AML-193 (cell line): ENCODE data around the gene GALNT17.
A peak's percentile ranks its signal among the peaks of the same experiment; 100 is the strongest.
"Not testable (repeated sequence)": the region's sequence is repeated elsewhere in the genome, so short reads cannot be mapped to it uniquely, and the experiment has no call there.

Experiments used
- DNase-seq, 2 experiments: peaks; one replicate each; lab custom pipeline; 2025; lab: John Stamatoyannopoulos, UW

The GALNT17 gene

DNA sequence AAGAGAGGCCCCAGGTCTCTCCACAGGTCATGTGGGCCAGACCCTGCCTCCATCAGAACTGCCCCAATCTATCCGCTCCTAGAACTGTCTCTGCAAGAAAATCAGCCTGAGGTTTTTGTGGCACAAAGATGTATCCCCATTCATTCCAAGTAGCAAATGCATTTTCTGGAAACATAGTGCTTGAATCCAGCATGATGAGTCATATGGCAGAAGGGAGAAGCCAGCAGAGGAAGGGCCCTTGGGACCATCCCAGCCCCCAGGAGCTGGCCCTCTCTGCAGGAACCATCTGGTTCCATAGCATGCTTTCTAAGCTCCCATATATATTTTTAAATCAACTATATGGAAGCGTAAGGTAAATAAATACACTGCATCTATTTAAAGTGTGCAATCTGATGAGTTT, 563.2 kb downstream of the GALNT17 start:
- no peak for DNase-seq

DNA sequence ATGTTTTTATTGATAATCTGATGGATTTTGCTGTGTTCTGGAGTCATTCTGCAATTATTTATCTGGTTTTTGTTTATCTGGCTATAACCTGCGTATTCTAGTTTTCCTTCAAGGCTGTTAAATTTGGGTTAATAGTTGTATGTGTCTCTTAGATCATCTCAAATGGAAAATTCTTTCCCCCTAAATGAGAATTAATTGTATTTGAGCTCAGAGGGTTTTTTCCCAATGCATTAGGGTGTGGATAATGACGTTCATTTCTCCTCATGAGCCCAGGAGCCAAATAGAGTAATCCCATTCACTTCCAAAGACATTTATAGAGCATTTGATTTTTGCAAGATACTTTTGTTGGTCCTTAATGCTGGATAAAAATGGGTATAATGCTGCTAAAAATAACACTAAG, 564.6 kb downstream of the GALNT17 start:
- DNase-seq, result no peak

DNA sequence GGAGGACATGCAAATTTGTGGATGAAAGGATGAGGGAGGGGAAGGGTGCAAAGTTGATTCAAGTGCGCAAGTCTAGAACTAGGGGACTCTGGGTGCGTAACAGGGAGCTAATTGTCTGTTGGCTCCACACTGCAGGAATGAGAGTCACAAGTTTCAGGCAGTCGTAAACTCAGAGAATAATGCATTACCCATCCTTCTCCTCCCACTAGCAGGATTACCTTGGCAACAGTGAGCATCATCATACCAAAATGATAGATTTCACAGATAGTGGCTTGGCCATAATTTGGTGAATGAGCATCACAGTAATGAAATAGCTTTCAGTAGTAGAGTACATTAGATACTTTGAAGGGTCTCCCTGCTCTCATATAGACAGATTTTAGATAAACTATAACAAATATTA, 565.5 kb downstream of the GALNT17 start:
- no peak for DNase-seq

DNA sequence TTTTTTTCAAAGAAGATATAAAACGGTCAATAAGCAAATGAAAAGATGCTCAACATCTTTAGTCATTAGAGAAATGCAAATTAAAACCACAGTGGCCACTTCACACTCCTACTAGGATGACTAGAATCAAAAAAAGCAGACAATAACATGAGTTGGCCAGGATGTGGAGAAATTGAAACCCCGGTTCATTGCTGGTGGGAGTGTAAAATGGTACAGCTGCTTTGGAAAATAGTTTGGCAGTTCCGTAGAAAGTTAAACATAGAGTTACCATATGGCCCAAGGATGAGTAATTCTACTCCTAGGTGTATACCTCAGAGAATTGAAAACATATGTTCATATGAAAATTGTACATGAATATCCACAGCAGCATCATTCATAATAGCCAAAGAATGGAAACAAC, 573.3 kb downstream of the GALNT17 start:
- no peak for DNase-seq

DNA sequence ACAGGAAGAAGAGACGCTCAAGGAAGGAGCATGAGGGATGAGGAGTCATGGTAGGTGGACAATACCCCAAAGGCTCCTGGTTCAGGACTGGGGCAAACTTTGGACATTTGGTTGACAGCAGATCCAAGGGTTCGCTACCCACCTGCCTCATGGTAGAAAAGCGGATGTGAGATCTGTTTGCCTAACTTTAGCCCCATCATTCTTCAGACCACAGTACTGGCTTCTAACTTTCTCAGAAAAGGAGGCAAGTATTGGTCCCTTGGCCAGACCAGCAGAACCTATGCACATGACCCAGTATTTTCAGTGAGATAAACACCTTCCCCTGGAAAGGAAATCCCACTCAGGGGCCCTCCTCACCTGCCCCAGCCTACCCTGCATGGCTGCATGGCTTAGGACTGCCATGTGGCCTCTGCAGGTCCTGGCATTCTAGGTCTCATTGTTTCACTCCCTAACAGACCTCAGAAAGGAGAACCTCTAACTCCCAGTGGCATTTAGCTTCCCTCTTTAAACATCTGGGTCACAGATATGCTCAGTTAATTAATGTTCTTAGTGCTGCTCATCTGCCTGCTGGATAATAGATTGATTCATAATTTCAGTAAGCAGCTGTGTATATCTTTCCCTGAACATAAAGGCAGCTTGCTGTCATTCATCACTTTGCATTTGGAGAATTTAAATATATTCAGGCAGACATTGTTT, 574.1 kb downstream of the GALNT17 start:
- no peak for DNase-seq

GRCh38 chr7:71706597-71706975, 574.6 kb downstream of the GALNT17 start:
- no peak for DNase-seq

- DNase-seq, result no peak
Observed at GRCh38 chr7:71707041-71707440, 575.1 kb downstream of the GALNT17 start.

DNA sequence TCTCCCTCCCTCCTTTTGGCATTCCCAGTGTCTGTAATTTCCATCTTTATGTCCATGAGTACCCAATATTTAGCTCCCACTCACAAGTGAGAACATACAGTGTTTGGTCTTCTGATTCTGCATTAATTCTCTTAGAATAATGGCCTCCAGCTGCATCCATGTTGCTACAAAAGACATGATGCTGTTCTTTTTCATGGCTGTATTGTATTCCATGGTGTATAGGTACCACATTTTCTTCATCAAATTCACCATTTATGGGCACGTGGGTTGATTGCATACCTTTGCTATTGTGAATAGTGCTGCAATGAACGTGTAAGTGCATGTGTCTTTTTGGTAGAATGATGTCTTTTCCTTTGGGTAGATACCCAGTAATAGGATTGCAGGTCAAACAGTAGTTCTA, 576.8 kb downstream of the GALNT17 start:
- DNase-seq, result no peak

DNA sequence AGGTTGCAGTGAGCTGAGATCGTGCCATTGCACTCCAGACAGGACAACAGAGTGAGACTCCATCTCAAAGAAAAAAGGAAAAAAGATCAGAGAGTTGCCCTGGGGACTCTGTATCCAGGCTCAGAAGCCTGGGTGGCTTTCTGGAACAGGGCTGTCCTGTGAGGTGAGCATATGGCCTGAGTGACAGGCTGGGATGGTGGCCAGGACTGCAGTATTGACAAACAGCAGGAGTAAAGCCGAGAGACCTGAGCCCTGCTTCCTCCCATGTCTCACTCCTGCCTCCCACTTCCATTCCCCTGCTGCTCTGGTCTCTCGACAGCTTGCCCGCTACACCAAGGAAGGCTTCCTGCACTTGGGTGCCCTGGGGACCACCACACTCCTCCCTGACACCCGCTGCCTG, 578.5 kb downstream of the GALNT17 start:
- DNase-seq, result no peak

DNA sequence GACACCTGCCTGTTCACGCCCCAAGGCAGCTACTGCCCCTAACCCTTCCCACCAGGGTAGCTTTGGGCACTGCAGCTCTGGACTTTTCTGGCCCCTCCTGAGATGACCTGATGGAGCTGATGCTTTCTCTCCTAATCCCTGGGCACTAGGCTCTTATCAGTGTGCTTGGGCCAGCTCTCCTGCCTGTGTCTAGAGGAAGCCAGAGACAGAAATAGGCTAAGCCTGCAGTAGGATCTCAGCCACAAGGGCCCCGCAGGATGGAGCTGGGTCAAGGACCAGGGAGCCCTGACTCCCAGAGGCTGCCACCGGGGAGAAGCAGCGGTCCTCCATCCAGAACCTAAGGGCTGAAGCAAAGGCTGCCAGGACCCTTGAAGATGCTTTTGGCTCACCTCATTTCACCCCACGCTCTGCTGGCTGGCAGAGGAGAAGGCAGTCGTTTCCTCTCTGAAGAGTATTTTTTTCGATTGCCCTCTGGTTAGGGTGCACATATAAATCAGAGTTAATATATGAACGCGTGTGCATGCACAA, 580.8 kb downstream of the GALNT17 start:
- DNase-seq, result no peak

DNA sequence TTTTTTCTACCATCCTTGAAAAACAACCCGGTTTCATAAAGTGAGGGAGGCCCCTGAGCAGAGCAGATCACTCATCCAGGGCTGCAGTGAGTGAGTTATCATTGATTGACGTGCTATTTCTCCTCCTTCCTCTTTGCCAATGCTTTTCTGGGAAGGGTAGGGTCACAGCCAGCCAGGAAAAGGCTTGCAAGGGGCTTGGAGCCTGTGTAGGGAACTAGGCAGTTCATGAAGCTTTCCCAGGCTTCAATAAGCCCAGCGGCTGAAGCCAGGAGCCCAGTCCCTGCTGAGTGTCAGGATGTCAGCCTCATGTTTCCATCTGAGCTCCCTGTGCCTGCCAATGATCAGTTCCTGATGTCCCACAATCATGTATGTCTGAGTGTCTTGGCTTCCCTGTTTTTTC, 584.7 kb downstream of the GALNT17 start:
- DNase-seq, result no peak

DNA sequence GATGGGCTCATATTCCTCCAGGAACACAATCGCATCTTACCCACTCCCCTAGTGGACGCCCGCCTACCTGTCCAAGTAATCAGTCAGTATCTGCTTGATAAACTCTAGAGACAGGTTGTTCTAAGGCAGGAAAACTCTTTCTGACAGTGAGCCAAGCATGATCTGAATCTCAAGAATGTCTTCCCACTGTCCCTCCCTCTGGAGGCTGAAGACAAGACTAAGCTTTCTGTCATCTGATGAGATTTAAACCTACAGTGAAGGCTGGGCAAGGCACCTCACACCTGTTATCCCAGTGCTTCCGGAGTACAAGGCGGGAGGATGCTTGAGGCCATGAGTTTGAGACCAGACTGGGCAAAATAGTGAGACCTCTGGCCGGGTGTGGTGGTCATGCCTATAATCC, 586.6 kb downstream of the GALNT17 start:
- no peak for DNase-seq

GRCh38 chr7:71721742-71722141, 589.8 kb downstream of the GALNT17 start:
- no peak for DNase-seq

DNA sequence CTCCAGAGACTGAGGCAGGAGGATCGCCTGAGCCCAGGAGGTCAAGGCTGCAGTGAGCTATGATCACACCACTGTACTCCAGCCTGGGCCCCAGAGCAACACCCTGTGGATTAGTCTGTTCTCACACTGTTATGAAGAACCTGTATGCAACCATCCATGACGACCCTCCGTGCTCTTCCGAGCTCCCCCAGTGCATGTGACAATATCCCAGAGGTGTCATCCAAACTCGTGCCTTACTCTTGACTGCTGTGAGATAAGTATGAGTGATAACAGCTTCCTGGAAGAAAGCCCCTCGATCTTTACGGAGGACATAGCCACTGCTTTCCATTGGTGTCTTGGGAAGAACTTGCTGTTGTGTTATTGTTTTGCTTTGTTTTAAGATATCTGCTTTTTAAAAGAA, 591.9 kb downstream of the GALNT17 start:
- DNase-seq, result no peak

- no peak for DNase-seq
Observed at GRCh38 chr7:71727347-71727746, 595.4 kb downstream of the GALNT17 start.

DNA sequence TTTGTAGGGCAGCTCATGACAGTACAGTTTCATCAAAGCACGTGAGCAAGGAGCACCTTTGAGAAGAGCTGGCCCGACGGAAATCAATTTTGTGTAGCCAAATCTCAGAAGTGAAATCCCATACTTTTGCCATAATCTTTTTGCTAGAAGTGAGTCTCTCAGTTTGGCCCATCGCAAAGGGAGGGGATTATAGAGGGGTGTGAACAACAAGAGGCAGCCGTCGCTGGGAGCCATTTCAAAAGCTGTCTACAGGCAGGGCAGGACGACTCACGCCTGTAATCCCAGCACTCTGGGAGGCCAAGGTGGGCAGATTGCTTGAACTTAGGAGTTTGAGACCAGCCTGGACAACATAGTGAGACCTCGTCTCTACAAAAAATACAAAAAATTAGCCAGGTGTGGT, 599.8 kb downstream of the GALNT17 start:
- DNase-seq, result no peak

DNA sequence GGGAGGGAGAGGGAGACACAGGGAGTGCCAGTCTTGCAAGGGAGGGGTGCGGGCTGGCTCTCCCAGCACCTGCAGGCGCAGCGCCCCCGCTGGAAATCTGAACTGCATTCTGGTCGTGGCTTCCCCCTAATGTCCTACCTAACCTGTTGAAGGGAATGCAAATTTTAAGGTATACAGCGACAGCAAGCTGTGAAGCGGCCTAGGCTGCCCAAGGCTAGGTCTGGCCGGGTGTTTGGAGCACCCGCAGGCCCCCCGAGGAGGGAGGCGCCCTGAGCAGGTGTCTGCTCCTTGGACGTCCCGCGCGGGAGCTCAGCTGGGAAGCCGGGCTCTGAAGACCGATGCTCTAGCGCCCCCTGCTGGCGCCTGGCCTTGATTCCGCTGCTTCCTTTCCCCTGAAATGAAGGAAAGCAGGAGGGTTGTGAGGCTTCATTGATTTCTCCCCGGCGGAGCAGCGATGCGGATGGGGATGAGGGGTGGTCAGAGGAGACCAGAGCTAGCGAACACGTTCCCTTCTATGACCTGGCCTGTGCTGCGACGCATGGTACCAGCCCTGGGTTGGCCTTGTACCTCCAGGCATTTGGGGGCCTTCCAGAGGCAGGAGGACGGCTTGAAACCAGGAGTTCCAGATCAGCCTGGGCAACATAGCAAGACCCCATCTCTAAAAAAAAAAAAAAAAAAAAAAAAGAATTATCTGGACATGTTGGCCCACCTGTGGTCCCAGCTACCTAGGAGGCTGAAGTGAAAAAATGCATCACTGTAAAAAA, 601.3 kb downstream of the GALNT17 start:
- DNase-seq, result peak; percentile 37 to 39

GRCh38 chr7:71735961-71736556, 604.1 kb downstream of the GALNT17 start:
- peak; percentile 34 to 35 for DNase-seq

DNA sequence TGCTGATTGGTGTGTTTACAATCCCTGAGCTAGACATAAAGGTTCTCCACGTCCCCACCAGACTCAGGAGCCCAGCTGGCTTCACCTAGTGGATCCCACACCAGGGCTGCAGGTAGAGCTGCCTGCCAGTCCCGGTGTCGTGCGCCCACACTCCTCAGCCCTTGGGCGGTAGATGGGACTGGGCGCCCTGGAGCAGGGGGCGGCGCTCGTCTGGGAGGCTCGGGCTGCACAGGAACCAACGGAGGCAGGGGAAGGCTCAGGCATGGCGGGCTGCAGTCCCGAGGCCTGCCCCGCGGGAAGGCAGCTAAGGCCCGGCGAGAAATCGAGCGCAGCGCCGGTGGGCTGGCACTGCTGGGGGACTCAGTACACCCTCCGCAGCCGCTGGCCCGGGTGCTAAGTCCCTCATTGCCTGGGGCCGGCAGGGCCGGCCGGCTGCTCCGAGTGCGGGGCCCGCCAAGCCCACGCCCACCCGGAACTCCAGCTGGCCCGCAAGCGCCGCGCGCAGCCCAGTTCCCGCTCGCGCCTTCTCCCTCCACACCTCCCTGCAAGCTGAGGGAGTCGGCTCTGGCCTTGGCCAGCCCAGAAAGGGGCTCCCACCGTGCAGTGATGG, 606.1 kb downstream of the GALNT17 start:
- not testable (repeated sequence) for DNase-seq

DNA sequence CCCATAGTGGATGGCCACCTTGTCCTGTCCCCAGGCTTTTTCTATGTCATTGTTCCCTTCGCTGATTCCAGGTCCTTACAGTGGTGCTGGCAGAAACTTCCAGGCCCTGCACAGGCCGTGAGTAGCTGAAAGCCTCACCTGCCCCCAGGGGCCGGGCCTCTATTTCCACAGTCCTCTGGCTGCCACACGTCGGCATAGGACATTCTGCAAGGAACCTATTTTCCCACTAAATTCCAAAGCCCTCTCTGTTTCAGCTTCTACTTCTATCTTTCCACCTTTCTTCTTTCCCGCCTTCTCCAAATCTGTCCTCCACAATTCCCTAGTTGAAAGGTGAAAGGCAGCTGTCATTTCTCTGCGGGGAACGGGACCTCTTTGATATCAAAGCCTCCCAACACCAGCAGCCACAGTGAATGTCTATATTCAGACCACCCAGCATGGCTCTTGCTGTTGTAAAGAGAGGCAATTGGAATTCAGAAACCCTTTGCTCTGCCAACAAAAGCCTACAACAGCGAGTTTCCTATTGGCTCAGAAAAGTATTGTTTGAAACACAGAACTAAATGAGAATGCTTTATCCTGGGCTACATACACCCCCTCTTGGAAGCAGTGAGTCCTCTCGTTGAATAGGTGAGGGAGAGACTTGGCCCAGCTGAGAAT, 607.7 kb downstream of the GALNT17 start:
- DNase-seq, result no peak

GRCh38 chr7:71740174-71740560, 608.2 kb downstream of the GALNT17 start:
- no peak for DNase-seq

DNA sequence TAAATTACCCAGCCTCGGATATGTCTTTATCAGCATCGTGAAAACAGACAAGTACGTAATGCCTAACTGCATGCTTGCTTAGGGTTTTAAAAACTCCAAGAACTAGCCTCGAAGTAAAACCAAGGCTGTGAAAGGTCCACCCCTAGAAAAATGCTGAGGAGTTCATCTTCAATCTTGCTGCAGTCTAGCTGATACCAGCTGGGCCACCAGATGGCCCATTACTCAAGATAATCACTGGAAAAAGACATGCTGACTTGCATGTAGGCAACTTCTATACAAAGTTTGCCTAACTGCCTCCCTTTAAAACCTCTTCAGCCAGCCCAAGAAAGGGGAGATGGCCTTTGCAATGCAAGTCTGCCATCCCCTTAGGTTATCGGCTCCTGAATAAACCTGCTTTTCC, 614.1 kb downstream of the GALNT17 start:
- DNase-seq, result no peak
